ENCODE results near the gene OPCML. TPM values are rescaled to one million over a fixed set of nuclear protein-coding genes. Genes with fewer than 3 reads are reported as not detected.

The OPCML gene
- total and polyA plus RNA-seq, 2 of the 13 experiments (the other 11 are each of a cell fraction or from before 2014, with no cell fraction given) = not detected

DNA sequence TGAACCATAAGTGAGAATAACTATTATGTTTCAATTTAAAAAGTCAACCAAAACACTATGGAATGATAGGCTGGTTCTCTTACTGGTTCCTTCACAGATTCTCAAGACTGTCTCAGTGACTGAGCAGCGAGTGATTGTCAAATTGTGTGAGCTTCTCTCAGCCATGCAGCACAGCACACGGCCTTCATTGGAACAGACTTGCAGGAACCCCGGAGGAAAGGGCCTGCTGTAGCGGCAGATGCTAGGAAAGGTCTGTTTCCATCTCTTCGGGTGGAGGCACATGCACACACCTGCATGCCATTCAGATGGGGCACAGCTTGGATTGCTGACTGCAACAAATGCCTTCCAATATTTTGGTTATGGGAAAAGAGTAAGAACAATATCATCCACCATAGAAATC is 741.8 kb downstream of the OPCML start:
- FAIRE-seq = no peak
- TF ChIP-seq ZNF614 (CRISPR knock-in tag; IDR thresholded peaks at IDR 0.05; ENCODE audit: borderline replicate concordance) (no peak), ASH2L (IDR thresholded peaks at IDR 0.05; ENCODE audit: insufficient read length, low read depth, low read length) (no peak), SALL2 (CRISPR knock-in tag; IDR thresholded peaks at IDR 0.05) (no peak)
- 31% methylated on average over 5 of the region's 5 CpGs for WGBS (ENCODE audit: low lambda C conversion rate)
- Histone ChIP-seq H3K27ac (ENCODE audit: extremely low read length, insufficient read depth, low read length) (no peak overlapping the region), H3K36me3 (replicated peaks in 1 of 2; ENCODE audit: control insufficient read depth in 1 of 2, insufficient read depth in 2 of 2, low read length in 2 of 2) (no peaks in the 10 kb centered on the region), H2AFZ (ENCODE audit: low read length) (no peak overlapping the region), H3K27me3 (ENCODE audit: control insufficient read depth in 1 of 2, insufficient read depth in 2 of 2, low read length in 2 of 2) (no peaks in the 10 kb centered on the region; a peak in 2 of 5 replicates), H3K4me2 (ENCODE audit: low read depth, low read length) (no peak overlapping the region), H3K79me2 (ENCODE audit: insufficient read depth, low read length) (no peaks in the 10 kb centered on the region), H3K4me3 (replicated peaks in 1 of 3; ENCODE audit: insufficient read depth in 1 of 3, low read depth in 2 of 3, low read length in 3 of 3) (no peak overlapping the region), H3K4me1 (ENCODE audit: insufficient read depth, low read length) (no peaks in the 10 kb centered on the region), H3K9ac (ENCODE audit: insufficient read depth, low read depth, low read length) (no peak overlapping the region), H3K9me3 (ENCODE audit: low read length) (no peaks in the 10 kb centered on the region; the same call in 1 of the 2 replicates), H4K20me1 (ENCODE audit: insufficient read depth, low read length) (no peaks in the 10 kb centered on the region)
- no TSS peak for BruUV-seq (replicated peaks)
- ChIA-PET CTCF (ENCODE audit: low intra/inter-chr PET ratio, low total read pairs) (no interaction called here), POLR2A (no interaction called here)
- in situ Hi-C loops (cut with HindIII; ENCODE audit: extremely low pct_ligation_motif_present, low pct_unique_long_range_greater_than_20kb) = no loop called here
- DNase-seq (ENCODE audit: low spot score) = no peak
- intact Hi-C loops (cut with micrococcal nuclease; ENCODE audit: unreplicated experiment) = no loop called here
- ATAC-seq = no peak

DNA sequence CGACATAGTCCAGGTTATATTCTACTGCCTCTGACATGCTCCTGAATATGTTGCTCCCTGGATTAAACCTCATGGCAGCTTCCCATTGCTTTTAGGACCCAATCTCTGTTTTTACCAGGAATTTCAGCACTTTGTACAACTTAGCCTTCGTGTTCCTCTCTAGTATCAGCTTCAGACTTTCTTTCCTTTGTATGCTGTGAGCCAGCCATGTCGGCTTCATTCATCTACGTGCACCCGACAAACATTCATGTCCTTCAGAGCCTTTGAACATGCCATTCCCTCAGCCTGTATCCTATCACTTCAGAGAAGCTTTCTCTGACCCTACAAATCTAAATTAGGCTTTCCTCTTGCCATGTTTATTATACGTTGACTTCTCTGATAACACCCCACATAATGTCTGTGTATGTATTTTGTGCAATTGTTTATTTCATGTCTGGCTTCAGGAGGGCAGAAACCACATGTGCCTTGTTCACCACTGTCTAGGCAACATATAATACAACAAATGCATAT is 743.4 kb downstream of the OPCML start:
- in situ Hi-C loops (cut with HindIII; ENCODE audit: extremely low pct_ligation_motif_present, low pct_unique_long_range_greater_than_20kb) = no loop called here
- ChIA-PET CTCF (ENCODE audit: low intra/inter-chr PET ratio, low total read pairs) (no interaction called here), POLR2A (no interaction called here)
- Histone ChIP-seq H3K27ac (ENCODE audit: extremely low read length, insufficient read depth, low read length) (no peak overlapping the region), H3K4me2 (ENCODE audit: low read depth, low read length) (no peak overlapping the region), H2AFZ (ENCODE audit: low read length) (no peak overlapping the region), H3K36me3 (replicated peaks in 1 of 2; ENCODE audit: control insufficient read depth in 1 of 2, insufficient read depth in 2 of 2, low read length in 2 of 2) (no peaks in the 10 kb centered on the region), H3K27me3 (ENCODE audit: control insufficient read depth in 1 of 2, insufficient read depth in 2 of 2, low read length in 2 of 2) (no peaks in the 10 kb centered on the region; a peak in 2 of 5 replicates), H3K4me1 (ENCODE audit: insufficient read depth, low read length) (no peaks in the 10 kb centered on the region), H3K4me3 (replicated peaks in 1 of 3; ENCODE audit: insufficient read depth in 1 of 3, low read depth in 2 of 3, low read length in 3 of 3) (no peak overlapping the region), H3K9ac (ENCODE audit: insufficient read depth, low read depth, low read length) (no peak overlapping the region), H3K79me2 (ENCODE audit: insufficient read depth, low read length) (no peaks in the 10 kb centered on the region), H3K9me3 (ENCODE audit: low read length) (no peaks in the 10 kb centered on the region; the same call in 1 of the 2 replicates), H4K20me1 (ENCODE audit: insufficient read depth, low read length) (no peaks in the 10 kb centered on the region)
- WGBS (ENCODE audit: low lambda C conversion rate) = 10% methylated on average over 6 of the region's 6 CpGs
- ATAC-seq = no peak
- FAIRE-seq = no peak
- no TSS peak for BruUV-seq (replicated peaks)
- intact Hi-C loops (cut with micrococcal nuclease; ENCODE audit: unreplicated experiment) = no loop called here
- no peak for DNase-seq (ENCODE audit: low spot score)
- TF ChIP-seq HOXA7 (CRISPR knock-in tag; IDR thresholded peaks at IDR 0.05) = no peak
- TF ChIP-seq ESRRA (CRISPR knock-in tag; IDR thresholded peaks at IDR 0.05; ENCODE audit: low read depth) = no peak
- TF ChIP-seq TGIF2 (CRISPR knock-in tag; IDR thresholded peaks at IDR 0.05) = no peak
- TF ChIP-seq NR1H2 (CRISPR knock-in tag; IDR thresholded peaks at IDR 0.05; ENCODE audit: borderline replicate concordance, low read depth) = no peak
- no peak for TF ChIP-seq AGO1 (IDR thresholded peaks at IDR 0.05; ENCODE audit: low read depth, low read length, poor library complexity, severe bottlenecking)
- no peak for TF ChIP-seq SOX13 (IDR thresholded peaks at IDR 0.05)
- TF ChIP-seq SOX13 (CRISPR knock-in tag; conservative IDR thresholded peaks at IDR 0.05 in 1 of 2, IDR thresholded peaks at IDR 0.05 in 1 of 2) = no peak
- no peak for TF ChIP-seq MED1 (CRISPR knock-in tag; IDR thresholded peaks at IDR 0.05)
- TF ChIP-seq, protein P1, sequence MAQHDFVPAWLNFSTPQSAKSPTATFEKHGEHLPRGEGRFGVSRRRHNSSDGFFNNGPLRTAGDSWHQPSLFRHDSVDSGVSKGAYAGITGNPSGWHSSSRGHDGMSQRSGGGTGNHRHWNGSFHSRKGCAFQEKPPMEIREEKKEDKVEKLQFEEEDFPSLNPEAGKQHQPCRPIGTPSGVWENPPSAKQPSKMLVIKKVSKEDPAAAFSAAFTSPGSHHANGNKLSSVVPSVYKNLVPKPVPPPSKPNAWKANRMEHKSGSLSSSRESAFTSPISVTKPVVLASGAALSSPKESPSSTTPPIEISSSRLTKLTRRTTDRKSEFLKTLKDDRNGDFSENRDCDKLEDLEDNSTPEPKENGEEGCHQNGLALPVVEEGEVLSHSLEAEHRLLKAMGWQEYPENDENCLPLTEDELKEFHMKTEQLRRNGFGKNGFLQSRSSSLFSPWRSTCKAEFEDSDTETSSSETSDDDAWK (CRISPR knock-in tag; IDR thresholded peaks at IDR 0.05) = no peak
- no peak for TF ChIP-seq SIX1 (CRISPR knock-in tag; IDR thresholded peaks at IDR 0.05; ENCODE audit: borderline replicate concordance)
- TF ChIP-seq, protein P2, sequence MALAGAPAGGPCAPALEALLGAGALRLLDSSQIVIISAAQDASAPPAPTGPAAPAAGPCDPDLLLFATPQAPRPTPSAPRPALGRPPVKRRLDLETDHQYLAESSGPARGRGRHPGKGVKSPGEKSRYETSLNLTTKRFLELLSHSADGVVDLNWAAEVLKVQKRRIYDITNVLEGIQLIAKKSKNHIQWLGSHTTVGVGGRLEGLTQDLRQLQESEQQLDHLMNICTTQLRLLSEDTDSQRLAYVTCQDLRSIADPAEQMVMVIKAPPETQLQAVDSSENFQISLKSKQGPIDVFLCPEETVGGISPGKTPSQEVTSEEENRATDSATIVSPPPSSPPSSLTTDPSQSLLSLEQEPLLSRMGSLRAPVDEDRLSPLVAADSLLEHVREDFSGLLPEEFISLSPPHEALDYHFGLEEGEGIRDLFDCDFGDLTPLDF (CRISPR knock-in tag; IDR thresholded peaks at IDR 0.05) = no peak
- TF ChIP-seq ZNF788 (CRISPR knock-in tag; IDR thresholded peaks at IDR 0.05; ENCODE audit: borderline replicate concordance) = no peak
- TF ChIP-seq, protein P3, sequence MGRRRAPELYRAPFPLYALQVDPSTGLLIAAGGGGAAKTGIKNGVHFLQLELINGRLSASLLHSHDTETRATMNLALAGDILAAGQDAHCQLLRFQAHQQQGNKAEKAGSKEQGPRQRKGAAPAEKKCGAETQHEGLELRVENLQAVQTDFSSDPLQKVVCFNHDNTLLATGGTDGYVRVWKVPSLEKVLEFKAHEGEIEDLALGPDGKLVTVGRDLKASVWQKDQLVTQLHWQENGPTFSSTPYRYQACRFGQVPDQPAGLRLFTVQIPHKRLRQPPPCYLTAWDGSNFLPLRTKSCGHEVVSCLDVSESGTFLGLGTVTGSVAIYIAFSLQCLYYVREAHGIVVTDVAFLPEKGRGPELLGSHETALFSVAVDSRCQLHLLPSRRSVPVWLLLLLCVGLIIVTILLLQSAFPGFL (CRISPR knock-in tag; IDR thresholded peaks at IDR 0.05) = no peak

All from HepG2 (cell line).